ENCODE results near the gene WSCD1.

DNA sequence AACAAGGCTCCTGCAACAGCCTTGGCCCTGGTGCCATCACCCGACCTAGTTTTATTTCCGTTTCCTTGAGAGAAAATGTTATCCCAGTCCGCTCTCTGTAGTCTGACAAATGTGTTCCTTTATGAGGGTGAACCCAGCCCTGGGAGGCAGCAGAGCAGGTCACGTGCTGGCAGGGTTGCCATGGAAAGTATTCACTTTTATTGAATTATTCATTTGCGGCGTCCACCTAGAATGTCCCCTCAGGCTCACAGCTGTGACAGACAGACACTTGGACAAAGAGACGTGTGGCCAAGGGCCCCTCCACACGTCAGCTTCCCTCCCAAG is 90.0 kb downstream of the WSCD1 start:
- TF ChIP-seq, protein P1, sequence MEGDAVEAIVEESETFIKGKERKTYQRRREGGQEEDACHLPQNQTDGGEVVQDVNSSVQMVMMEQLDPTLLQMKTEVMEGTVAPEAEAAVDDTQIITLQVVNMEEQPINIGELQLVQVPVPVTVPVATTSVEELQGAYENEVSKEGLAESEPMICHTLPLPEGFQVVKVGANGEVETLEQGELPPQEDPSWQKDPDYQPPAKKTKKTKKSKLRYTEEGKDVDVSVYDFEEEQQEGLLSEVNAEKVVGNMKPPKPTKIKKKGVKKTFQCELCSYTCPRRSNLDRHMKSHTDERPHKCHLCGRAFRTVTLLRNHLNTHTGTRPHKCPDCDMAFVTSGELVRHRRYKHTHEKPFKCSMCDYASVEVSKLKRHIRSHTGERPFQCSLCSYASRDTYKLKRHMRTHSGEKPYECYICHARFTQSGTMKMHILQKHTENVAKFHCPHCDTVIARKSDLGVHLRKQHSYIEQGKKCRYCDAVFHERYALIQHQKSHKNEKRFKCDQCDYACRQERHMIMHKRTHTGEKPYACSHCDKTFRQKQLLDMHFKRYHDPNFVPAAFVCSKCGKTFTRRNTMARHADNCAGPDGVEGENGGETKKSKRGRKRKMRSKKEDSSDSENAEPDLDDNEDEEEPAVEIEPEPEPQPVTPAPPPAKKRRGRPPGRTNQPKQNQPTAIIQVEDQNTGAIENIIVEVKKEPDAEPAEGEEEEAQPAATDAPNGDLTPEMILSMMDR (IDR thresholded peaks at IDR 0.05; ENCODE audit: borderline replicate concordance, extremely low read depth, low read length, poor library complexity, severe bottlenecking): no peak
- TF ChIP-seq EZH2 (IDR thresholded peaks at IDR 0.05; ENCODE audit: borderline replicate concordance, low read depth, low read length, severe bottlenecking): no peak
